GM21786 (cell line): ENCODE data around the gene ST13.
"Not testable (repeated sequence)": the region's sequence is repeated elsewhere in the genome, so short reads cannot be mapped to it uniquely, and the experiment has no call there.

Experiments used
- ATAC-seq: cut with Tn5 transposase; IDR thresholded peaks from one replicate; pipeline ENCODE4 v1.9.1; 2021; ENCODE audit not compliant: unreplicated experiment

ST13 gene

DNA sequence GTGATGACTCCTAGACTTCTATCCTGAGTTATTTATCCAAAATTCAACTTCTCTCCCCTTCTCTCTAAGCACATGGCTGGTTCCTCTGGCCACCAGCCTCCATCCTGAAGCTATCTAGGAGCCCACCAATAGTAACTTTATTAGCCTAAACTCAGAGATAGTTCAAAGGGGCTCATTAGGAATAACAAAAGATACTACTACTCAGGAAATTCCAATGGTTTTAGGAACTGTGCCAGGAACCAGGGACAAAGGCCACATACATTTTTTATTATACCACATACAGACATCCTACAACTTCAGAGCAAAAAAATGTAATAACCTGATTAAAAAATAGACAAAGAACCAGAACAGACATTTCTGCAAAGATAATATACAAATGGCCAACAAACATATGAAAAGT, 65.2 kb downstream of the ST13 start:
- no peak for ATAC-seq

GRCh38 chr22:40789131-40789530, 67.3 kb downstream of the ST13 start:
- no peak for ATAC-seq

- no peak for ATAC-seq
These were observed 73.9 kb downstream of the ST13 start for GRCh38 chr22:40782521-40782920.

- ATAC-seq, result not testable (repeated sequence)
These were observed 74.7 kb downstream of the ST13 start for GRCh38 chr22:40781749-40782148.
